ENCODE measurements around the gene MGLL. TPM values are rescaled to one million over a fixed set of nuclear protein-coding genes. Genes with fewer than 3 reads are reported as not detected.

MGLL gene
- total RNA-seq, 6 experiments from 2014 or later, result 97.0 to 168 (median 115) TPM

GRCh38 chr3:127775398-127776109 lies 46.8 kb downstream of the MGLL start:
- Histone ChIP-seq H3K4me3 (no peak overlapping the region), H3K4me1 (peaks cover 0 to 31% (median 6%) of the 10 kb centered on the region in 4 donors), H3K36me3 (no peaks in the 10 kb centered on the region), H3K27me3 (no peaks in the 10 kb centered on the region), H3K9me3 (no peaks in the 10 kb centered on the region), H3K27ac (no peak overlapping the region)
- DNase-seq (no peak), ATAC-seq (peak in 1 of 4 donors; percentile 26)
- TF ChIP-seq CTCF (IDR thresholded peaks at IDR 0.05) (no peak), POLR2A (IDR thresholded peaks at IDR 0.05) (no peak)
- intact Hi-C loops (cut with DNase I), result no loop called here
- WGBS (ENCODE audit: insufficient coverage, low coverage, low lambda C conversion rate, missing lambda C conversion rate), result 49% methylated on average over 12 of the region's 17 CpGs

DNA sequence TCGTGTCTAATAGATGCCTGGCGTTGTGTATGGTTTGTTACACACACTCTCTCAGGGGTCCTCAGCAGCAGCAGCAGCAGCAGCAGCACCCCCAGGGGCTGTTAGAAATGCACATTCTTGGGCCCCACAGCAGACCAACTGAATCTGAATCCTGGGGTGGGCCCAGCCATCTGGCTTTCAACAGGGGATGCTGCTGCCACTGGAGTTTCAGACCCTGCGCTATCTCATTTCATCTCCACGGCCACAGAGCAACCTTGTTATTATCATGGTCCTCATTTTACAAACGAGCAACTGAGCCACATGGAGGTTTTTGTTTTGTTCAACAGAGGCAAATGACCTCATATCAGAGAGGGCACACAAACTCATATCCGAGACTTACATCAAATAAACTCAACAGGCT lies 47.7 kb downstream of the MGLL start:
- Histone ChIP-seq H3K9me3 (no peaks in the 10 kb centered on the region), H3K4me3 (no peak overlapping the region), H3K36me3 (no peaks in the 10 kb centered on the region), H3K27ac (no peak overlapping the region), H3K27me3 (no peaks in the 10 kb centered on the region), H3K4me1 (peaks cover 0 to 31% (median 3%) of the 10 kb centered on the region in 4 donors)
- no peak for TF ChIP-seq POLR2A (IDR thresholded peaks at IDR 0.05)
- no peak for TF ChIP-seq CTCF (IDR thresholded peaks at IDR 0.05)
- DNase-seq, result no peak
- 78% methylated on average over 6 of the region's 6 CpGs for WGBS (ENCODE audit: insufficient coverage, low coverage, low lambda C conversion rate, missing lambda C conversion rate)
- intact Hi-C loops (cut with DNase I), result no loop called here
- no peak for ATAC-seq

DNA sequence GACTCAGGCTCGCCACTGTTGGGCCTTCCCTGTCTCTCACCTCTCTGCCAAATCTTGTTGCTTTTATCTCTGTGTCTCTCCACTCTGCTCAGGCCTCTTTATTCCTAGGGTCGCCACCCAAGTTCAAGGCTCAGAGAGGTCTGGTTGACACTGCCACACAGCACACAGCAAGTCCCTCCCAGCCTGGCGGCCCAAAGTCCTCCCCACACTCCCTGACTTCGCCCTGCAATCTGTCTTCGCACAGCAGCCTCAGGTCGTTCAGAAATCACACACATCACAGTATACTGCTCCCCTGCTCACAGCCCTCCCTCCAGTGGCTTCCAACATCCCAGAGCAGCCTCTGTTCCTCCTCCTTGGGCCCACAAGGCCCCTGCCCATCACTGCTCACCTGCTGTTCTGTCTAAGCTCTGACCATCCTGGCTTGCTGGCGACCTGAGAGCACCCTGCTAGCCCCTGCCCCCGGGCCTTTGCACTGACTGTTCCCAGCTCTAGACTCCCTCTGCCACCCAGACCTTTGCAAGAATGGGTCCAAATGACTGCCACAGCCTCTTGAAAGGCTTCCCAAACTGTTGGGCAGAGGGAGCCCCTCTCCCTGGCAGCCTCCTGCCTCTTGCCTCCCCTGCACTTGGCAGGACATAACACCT lies 48.4 kb downstream of the MGLL start:
- Histone ChIP-seq H3K27ac (no peak overlapping the region), H3K9me3 (no peaks in the 10 kb centered on the region), H3K4me1 (peaks cover 0 to 35% (median 5%) of the 10 kb centered on the region in 4 donors), H3K4me3 (no peak overlapping the region), H3K36me3 (no peaks in the 10 kb centered on the region), H3K27me3 (no peaks in the 10 kb centered on the region)
- intact Hi-C loops (cut with DNase I), result no loop called here
- DNase-seq (peak in 1 of 3 donors; percentile 11), ATAC-seq (no peak)
- TF ChIP-seq POLR2A (IDR thresholded peaks at IDR 0.05) (no peak), CTCF (IDR thresholded peaks at IDR 0.05) (no peak)
- WGBS (ENCODE audit: insufficient coverage, low coverage, low lambda C conversion rate, missing lambda C conversion rate), result 88% methylated on average over 4 of the region's 8 CpGs

GRCh38 chr3:127772827-127773751 lies 49.2 kb downstream of the MGLL start:
- no peak overlapping the region for H3K27ac ChIP-seq
- H3K4me1 ChIP-seq, result peaks cover 0 to 43% (median 9%) of the 10 kb centered on the region in 4 donors
- H3K27me3 ChIP-seq, result no peaks in the 10 kb centered on the region
- DNase-seq (peak in 1 of 3 donors; percentile 13), ATAC-seq (peak in 1 of 4 donors; percentile 13)
- no peak overlapping the region for H3K4me3 ChIP-seq
- TF ChIP-seq POLR2A (IDR thresholded peaks at IDR 0.05), result no peak
- TF ChIP-seq CTCF (IDR thresholded peaks at IDR 0.05), result no peak
- intact Hi-C loops (cut with DNase I), result no loop called here
- no CpG with 5 or more reads among the region's 12 CpGs for WGBS (ENCODE audit: insufficient coverage, low coverage, low lambda C conversion rate, missing lambda C conversion rate)
- H3K9me3 ChIP-seq, result no peaks in the 10 kb centered on the region
- H3K36me3 ChIP-seq, result no peaks in the 10 kb centered on the region

All from right lobe of liver (tissue), 6 donors.